Measurements from ENCODE around the gene UPK3B.
"Not testable (repeated sequence)": the region's sequence is repeated elsewhere in the genome, so short reads cannot be mapped to it uniquely, and the experiment has no call there.

The UPK3B gene

GRCh38 chr7:76484456-76484855 lies 25.9 kb upstream of the UPK3B start:
- not testable (repeated sequence) for H3K4me3 ChIP-seq (replicated peaks in 1 of 2; ENCODE audit: low read depth in 2 of 2, low read length in 2 of 2); DNase-seq (ENCODE audit: low read depth in 2 of 2)

GRCh38 chr7:76485822-76486610 lies 24.3 kb upstream of the UPK3B start:
- H3K4me3 ChIP-seq (replicated peaks in 1 of 2; ENCODE audit: low read depth in 2 of 2, low read length in 2 of 2); DNase-seq (ENCODE audit: low read depth in 2 of 2): not testable (repeated sequence)

- DNase-seq (ENCODE audit: low read depth in 2 of 2); H3K4me3 ChIP-seq (replicated peaks in 1 of 2; ENCODE audit: low read depth in 2 of 2, low read length in 2 of 2): not testable (repeated sequence)
Observed at GRCh38 chr7:76486618-76487017, 23.7 kb upstream of the UPK3B start.

- H3K4me3 ChIP-seq (replicated peaks in 1 of 2; ENCODE audit: low read depth in 2 of 2, low read length in 2 of 2); DNase-seq (ENCODE audit: low read depth in 2 of 2): not testable (repeated sequence)
Observed at GRCh38 chr7:76487969-76488368, 22.4 kb upstream of the UPK3B start.

GRCh38 chr7:76492139-76492538 lies 18.2 kb upstream of the UPK3B start:
- not testable (repeated sequence) for DNase-seq (ENCODE audit: low read depth in 2 of 2)

GRCh38 chr7:76495717-76496116 lies 14.6 kb upstream of the UPK3B start:
- DNase-seq (ENCODE audit: low read depth in 2 of 2); H3K4me3 ChIP-seq (replicated peaks in 1 of 2; ENCODE audit: low read depth in 2 of 2, low read length in 2 of 2): not testable (repeated sequence)

More at GRCh38 chr7:76492139-76492538, 18.2 kb upstream of the UPK3B start:
- not testable (repeated sequence) for H3K4me3 ChIP-seq (replicated peaks in 1 of 2; ENCODE audit: low read depth in 2 of 2, low read length in 2 of 2)

GRCh38 chr7:76497918-76498582 lies 12.3 kb upstream of the UPK3B start:
- H3K4me3 ChIP-seq (replicated peaks in 1 of 2; ENCODE audit: low read depth in 2 of 2, low read length in 2 of 2); DNase-seq (ENCODE audit: low read depth in 2 of 2): not testable (repeated sequence)

- H3K4me3 ChIP-seq (replicated peaks in 1 of 2; ENCODE audit: low read depth in 2 of 2, low read length in 2 of 2); DNase-seq (ENCODE audit: low read depth in 2 of 2): not testable (repeated sequence)
Observed at GRCh38 chr7:76498583-76499200, 11.7 kb upstream of the UPK3B start.

GRCh38 chr7:76499201-76499923 lies 11.0 kb upstream of the UPK3B start:
- not testable (repeated sequence) for H3K4me3 ChIP-seq (replicated peaks in 1 of 2; ENCODE audit: low read depth in 2 of 2, low read length in 2 of 2); DNase-seq (ENCODE audit: low read depth in 2 of 2)

GRCh38 chr7:76499924-76500241 lies 10.5 kb upstream of the UPK3B start:
- DNase-seq (ENCODE audit: low read depth in 2 of 2); H3K4me3 ChIP-seq (replicated peaks in 1 of 2; ENCODE audit: low read depth in 2 of 2, low read length in 2 of 2): not testable (repeated sequence)

GRCh38 chr7:76502224-76502623 lies 8.1 kb upstream of the UPK3B start:
- not testable (repeated sequence) for DNase-seq (ENCODE audit: low read depth in 2 of 2); H3K4me3 ChIP-seq (replicated peaks in 1 of 2; ENCODE audit: low read depth in 2 of 2, low read length in 2 of 2)

GRCh38 chr7:76502836-76503235 lies 7.5 kb upstream of the UPK3B start:
- not testable (repeated sequence) for DNase-seq (ENCODE audit: low read depth in 2 of 2)

GRCh38 chr7:76503244-76503643 lies 7.1 kb upstream of the UPK3B start:
- H3K4me3 ChIP-seq (replicated peaks in 1 of 2; ENCODE audit: low read depth in 2 of 2, low read length in 2 of 2); DNase-seq (ENCODE audit: low read depth in 2 of 2): not testable (repeated sequence)

More at GRCh38 chr7:76502836-76503235, 7.5 kb upstream of the UPK3B start:
- not testable (repeated sequence) for H3K4me3 ChIP-seq (replicated peaks in 1 of 2; ENCODE audit: low read depth in 2 of 2, low read length in 2 of 2)

GRCh38 chr7:76504351-76505167 lies 5.8 kb upstream of the UPK3B start:
- DNase-seq (ENCODE audit: low read depth in 2 of 2) = not testable (repeated sequence)

More at GRCh38 chr7:76504351-76505167, 5.8 kb upstream of the UPK3B start:
- H3K4me3 ChIP-seq (replicated peaks in 1 of 2; ENCODE audit: low read depth in 2 of 2, low read length in 2 of 2) = not testable (repeated sequence)

All from cardiac fibroblast (primary cell).